Chondrocyte (in vitro differentiated cells): Measurements from ENCODE around the gene IQCK. TPM values are rescaled to one million over a fixed set of nuclear protein-coding genes. Genes with fewer than 3 reads are reported as not detected.

Experiments
- DNase-seq: peaks from one replicate; pipeline ENCODE4 v3.0.0; 2021; ENCODE audit warnings: mixed read lengths, low spot score
- H3K27ac Mint-ChIP-seq: one replicate; pipeline ENCODE4 v1.8.0; 2021; ENCODE audit warnings: mild to moderate bottlenecking, moderate library complexity, mixed read lengths; ENCODE audit not compliant: unreplicated experiment
- H3K27me3 Mint-ChIP-seq: 2 replicates; pipeline ENCODE4 v1.8.0; 2021; ENCODE audit warnings: low read depth, mixed read lengths
- H3K36me3 Mint-ChIP-seq: 2 replicates; pipeline ENCODE4 v1.8.0; 2021; ENCODE audit warnings: low read depth, mixed read lengths
- H3K4me1 Mint-ChIP-seq: 2 replicates; pipeline ENCODE4 v1.8.0; 2021; ENCODE audit warnings: low read depth, mild to moderate bottlenecking, mixed read lengths
- H3K4me3 Mint-ChIP-seq: one replicate; pipeline ENCODE4 v1.8.0; 2021; ENCODE audit warnings: mild to moderate bottlenecking, moderate library complexity, mixed read lengths; ENCODE audit not compliant: unreplicated experiment
- H3K9me3 Mint-ChIP-seq: 2 replicates; pipeline ENCODE4 v1.8.0; 2021; ENCODE audit warnings: low read depth, mixed read lengths
- total RNA-seq: library from RNA; stranded (reverse); gene quantifications from 3 replicates; pipeline ENCODE4 v1.2.1, GENCODE V29; 2021
- TF ChIP-seq, protein P1 (sequence below): fragments of 200-600 bp; sonication (generic); IDR thresholded peaks from 2 replicates; pipeline ENCODE4 v1.5.0; 2021; ENCODE audit warnings: antibody characterized with exemption, mild to moderate bottlenecking, moderate library complexity

The IQCK gene
- total RNA-seq, 1 donor from 2014 or later = 3.8 TPM

- DNase-seq = no peak
- Mint-ChIP-seq H3K9me3 (no peaks in the 10 kb centered on the region), H3K27me3 (no peaks in the 10 kb centered on the region), H3K36me3 (no peaks in the 10 kb centered on the region), H3K27ac (no peak overlapping the region), H3K4me3 (no peak overlapping the region), H3K4me1 (peaks cover 3% of the 10 kb centered on the region)
- TF ChIP-seq, protein P1, sequence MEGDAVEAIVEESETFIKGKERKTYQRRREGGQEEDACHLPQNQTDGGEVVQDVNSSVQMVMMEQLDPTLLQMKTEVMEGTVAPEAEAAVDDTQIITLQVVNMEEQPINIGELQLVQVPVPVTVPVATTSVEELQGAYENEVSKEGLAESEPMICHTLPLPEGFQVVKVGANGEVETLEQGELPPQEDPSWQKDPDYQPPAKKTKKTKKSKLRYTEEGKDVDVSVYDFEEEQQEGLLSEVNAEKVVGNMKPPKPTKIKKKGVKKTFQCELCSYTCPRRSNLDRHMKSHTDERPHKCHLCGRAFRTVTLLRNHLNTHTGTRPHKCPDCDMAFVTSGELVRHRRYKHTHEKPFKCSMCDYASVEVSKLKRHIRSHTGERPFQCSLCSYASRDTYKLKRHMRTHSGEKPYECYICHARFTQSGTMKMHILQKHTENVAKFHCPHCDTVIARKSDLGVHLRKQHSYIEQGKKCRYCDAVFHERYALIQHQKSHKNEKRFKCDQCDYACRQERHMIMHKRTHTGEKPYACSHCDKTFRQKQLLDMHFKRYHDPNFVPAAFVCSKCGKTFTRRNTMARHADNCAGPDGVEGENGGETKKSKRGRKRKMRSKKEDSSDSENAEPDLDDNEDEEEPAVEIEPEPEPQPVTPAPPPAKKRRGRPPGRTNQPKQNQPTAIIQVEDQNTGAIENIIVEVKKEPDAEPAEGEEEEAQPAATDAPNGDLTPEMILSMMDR = no peak
Measured at GRCh38 chr16:19823322-19823721, 105.3 kb downstream of the IQCK start.

DNA sequence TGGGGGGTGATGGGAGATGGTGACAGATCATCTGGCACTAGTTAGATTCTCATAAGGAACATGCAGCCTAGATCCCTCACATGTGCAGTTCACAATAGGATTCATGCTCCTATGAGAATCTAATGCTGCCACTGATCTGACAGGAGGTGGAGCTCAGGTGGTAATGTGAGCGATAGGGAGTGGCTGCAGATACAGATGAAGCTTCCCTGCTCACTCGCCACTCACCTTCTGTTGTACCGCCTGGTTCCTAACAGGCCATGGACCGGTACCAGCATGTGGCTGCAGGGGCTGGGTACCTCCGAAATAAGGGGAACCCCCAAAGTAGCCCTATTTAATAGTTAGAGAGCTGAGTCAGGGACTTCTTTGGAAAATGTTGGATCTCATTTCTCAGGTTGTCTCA is 106.1 kb downstream of the IQCK start:
- Mint-ChIP-seq H3K4me3 (no peak overlapping the region), H3K36me3 (no peaks in the 10 kb centered on the region), H3K9me3 (no peaks in the 10 kb centered on the region), H3K4me1 (peaks cover 3% of the 10 kb centered on the region), H3K27ac (no peak overlapping the region), H3K27me3 (no peaks in the 10 kb centered on the region)
- DNase-seq = no peak
- TF ChIP-seq, protein P1 = no peak

- Mint-ChIP-seq H3K27me3 (no peaks in the 10 kb centered on the region), H3K4me1 (peaks cover 16% of the 10 kb centered on the region), H3K27ac (no peak overlapping the region), H3K36me3 (no peaks in the 10 kb centered on the region), H3K4me3 (no peak overlapping the region), H3K9me3 (no peaks in the 10 kb centered on the region)
- TF ChIP-seq, protein P1 = no peak
- no peak for DNase-seq
Measured at GRCh38 chr16:19829844-19830692, 112.0 kb downstream of the IQCK start.

- H3K4me1 Mint-ChIP-seq = peaks cover 18% of the 10 kb centered on the region
- H3K36me3 Mint-ChIP-seq = no peaks in the 10 kb centered on the region
- no peaks in the 10 kb centered on the region for H3K9me3 Mint-ChIP-seq
- TF ChIP-seq, protein P1 = no peak
- peak overlapping the region; percentile 76 for H3K27ac Mint-ChIP-seq
- no peak for DNase-seq
- no peak overlapping the region for H3K4me3 Mint-ChIP-seq
- no peaks in the 10 kb centered on the region for H3K27me3 Mint-ChIP-seq
Measured at GRCh38 chr16:19830902-19831560, 113.0 kb downstream of the IQCK start.

DNA sequence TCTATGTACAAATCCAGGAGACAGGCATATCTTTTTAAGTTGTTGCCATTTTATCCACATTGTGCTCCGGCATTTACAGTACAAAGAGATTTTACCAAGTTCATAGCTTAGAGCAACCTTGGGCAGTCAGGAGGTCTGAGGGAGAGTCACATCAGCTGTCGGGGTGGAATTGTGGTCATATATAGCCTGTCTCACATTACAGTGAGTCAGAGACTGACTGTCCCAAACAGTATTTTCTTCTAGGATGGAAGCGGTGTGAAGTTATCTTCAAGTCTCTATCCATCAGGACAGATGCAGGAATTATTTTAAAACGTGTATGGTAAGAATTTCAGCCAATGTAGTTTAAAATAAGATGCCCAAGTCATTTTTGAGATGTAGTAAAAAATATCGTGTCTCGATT is 113.6 kb downstream of the IQCK start:
- Mint-ChIP-seq H3K9me3 (no peaks in the 10 kb centered on the region), H3K4me1 (peaks cover 24% of the 10 kb centered on the region)

More for the DNA sequence above, 113.6 kb downstream of the IQCK start:
- no peaks in the 10 kb centered on the region for H3K27me3 Mint-ChIP-seq
- no peaks in the 10 kb centered on the region for H3K36me3 Mint-ChIP-seq
- TF ChIP-seq, protein P1 = no peak
- H3K4me3 Mint-ChIP-seq = no peak overlapping the region
- DNase-seq = no peak
- H3K27ac Mint-ChIP-seq = peak overlapping the region; percentile 76
